Gastroesophageal sphincter (tissue), 3 donors: ENCODE data around the gene SLC35E2B.

Experiments used
- CTCF ChIP-seq, 4 experiments: fragments of 200-600 bp in 2 of 4; fragments of 450-650 bp in 2 of 4; sonication (generic) in 1 of 4; IDR thresholded peaks; one replicate each; pipeline ENCODE4 v1.5.1; 2017 to 2019; ENCODE audit warnings: antibody characterized with exemption in 4 of 4, mild to moderate bottlenecking in 2 of 4, moderate library complexity in 2 of 4
- EP300 ChIP-seq: sonication (generic); formaldehyde crosslinking; IDR thresholded peaks from one replicate; pipeline ENCODE4 v1.6.1; 2017; ENCODE audit warnings: antibody characterized with exemption, mild to moderate bottlenecking
- POLR2AphosphoS5 ChIP-seq: sonication (generic); formaldehyde crosslinking; IDR thresholded peaks from one replicate; pipeline ENCODE4 v1.6.1; 2017; ENCODE audit warnings: antibody characterized with exemption

- no peak for TF ChIP-seq CTCF (IDR thresholded peaks at IDR 0.05)
- no peak for TF ChIP-seq EP300
- TF ChIP-seq POLR2AphosphoS5, result no peak
Observed at GRCh38 chr1:1672181-1672965, 20.2 kb downstream of the SLC35E2B start.
